Keratinocyte (primary cell): ENCODE results near the gene MT1B. TPM values are rescaled to one million over a fixed set of nuclear protein-coding genes. Genes with fewer than 3 reads are reported as not detected.

Experiments
- DNase-seq: peaks from one replicate; pipeline ENCODE4 v3.0.0-alpha.2; 2011; ENCODE audit warnings: low read depth, missing footprints, low spot score
- FAIRE-seq: peaks from 2 replicates; lab custom pipeline; 2011; peaks lifted over from hg19 to GRCh38; lab: Jason Lieb, UNC
- H2AFZ ChIP-seq: 2 replicates; pipeline ENCODE4 v1.6.0; 2012; ENCODE audit warnings: low read length, control low read depth, inconsistent platforms; ENCODE audit not compliant: control insufficient read depth
- H3K27ac ChIP-seq: 2 replicates; pipeline ENCODE4 v1.5.1; 2011; ENCODE audit warnings: low read length; ENCODE audit not compliant: control insufficient read depth, insufficient read depth
- H3K27me3 ChIP-seq: 3 replicates; pipeline ENCODE4 v1.6.0; 2011; ENCODE audit warnings: low read length; ENCODE audit not compliant: control insufficient read depth, insufficient read depth; ENCODE audit errors: extremely low read depth
- H3K36me3 ChIP-seq, 2 experiments: 2 replicates in 1 of 2; 3 replicates in 1 of 2; pipeline ENCODE4 v1.5.1; 2011; ENCODE audit warnings: low read length in 2 of 2, mild to moderate bottlenecking in 1 of 2; ENCODE audit not compliant: control insufficient read depth in 2 of 2, insufficient read depth in 2 of 2; ENCODE audit errors: extremely low read depth in 1 of 2
- H3K4me1 ChIP-seq: 3 replicates; pipeline ENCODE4 v1.5.1; 2011; ENCODE audit warnings: low read length; ENCODE audit not compliant: control insufficient read depth, insufficient read depth; ENCODE audit errors: extremely low read depth
- H3K4me2 ChIP-seq: 3 replicates; pipeline ENCODE4 v1.6.0; 2011; ENCODE audit warnings: low read depth, low read length; ENCODE audit not compliant: control insufficient read depth, insufficient read depth; ENCODE audit errors: extremely low read depth
- H3K4me3 ChIP-seq, 3 experiments: fragments of 200-600 bp in 1 of 3; sonication (generic) in 1 of 3; 2 replicates in 2 of 3; 3 replicates in 1 of 3; pipeline ENCODE4 v1.5.1; 2011 to 2016; ENCODE audit warnings: low read length in 3 of 3, mild to moderate bottlenecking in 3 of 3, control low read depth in 2 of 3, inconsistent platforms in 1 of 3, low read depth in 1 of 3, mixed read lengths in 1 of 3, mixed run types in 1 of 3, moderate library complexity in 1 of 3; ENCODE audit not compliant: control insufficient read depth in 2 of 3, insufficient read depth in 2 of 3; ENCODE audit errors: extremely low read depth in 1 of 3
- H3K79me2 ChIP-seq: 2 replicates; pipeline ENCODE4 v1.6.0; 2012; ENCODE audit warnings: low read length; ENCODE audit not compliant: control insufficient read depth, insufficient read depth
- H3K9ac ChIP-seq: 3 replicates; pipeline ENCODE4 v1.6.0; 2011; ENCODE audit warnings: low read length; ENCODE audit not compliant: control insufficient read depth, insufficient read depth; ENCODE audit errors: extremely low read depth
- H3K9me1 ChIP-seq: 3 replicates; pipeline ENCODE4 v1.6.0; 2011; ENCODE audit warnings: low read length; ENCODE audit not compliant: control insufficient read depth, insufficient read depth; ENCODE audit errors: extremely low read depth
- H3K9me3 ChIP-seq: 2 replicates; pipeline ENCODE4 v1.5.1; 2012; ENCODE audit warnings: low read depth, low read length; ENCODE audit not compliant: control insufficient read depth
- H4K20me1 ChIP-seq: 3 replicates; pipeline ENCODE4 v1.6.0; 2011; ENCODE audit warnings: low read length; ENCODE audit not compliant: control insufficient read depth, insufficient read depth; ENCODE audit errors: extremely low read depth
- EZH2 ChIP-seq: IDR thresholded peaks from one replicate; pipeline ENCODE4 v1.6.1; 2012; ENCODE audit warnings: inconsistent platforms, mild to moderate bottlenecking, low read length, moderate library complexity
- dilution Hi-C: fragments of 300-500 bp; cut with MboI; formaldehyde crosslinking; loops from one replicate; pipeline ENCODE4 v1.7.0; 2020; ENCODE audit warnings: low sequenced_read_pairs; ENCODE audit not compliant: extremely low pct_ligation_motif_present
- polyA plus RNA-seq, 5 experiments: library from polyadenylated mRNA; depleted of rRNA in 3 of 5; stranded (reverse) in 3 of 5; stranded (forward) in 1 of 5; unstranded in 1 of 5; fragments of >200 nt; gene quantifications; 1 replicate in 1 of 5; 2 replicates in 3 of 5; 3 replicates in 1 of 5; pipeline versions ENCODE4 v1.2.1 to v1.2.3, GENCODE V29; 2011 to 2012; ENCODE audit warnings: missing spikeins in 2 of 5, low read depth in 1 of 5, low replicate concordance in 1 of 5
- TF ChIP-seq, protein P1 (sequence below), 3 experiments: IDR thresholded peaks in 1 of 3; conservative IDR thresholded peaks in 1 of 3; optimal IDR thresholded peaks in 1 of 3; 2 replicates in 2 of 3; 3 replicates in 1 of 3; pipeline versions ENCODE3 to v1.5.1; 2011; ENCODE audit warnings: low read length in 3 of 3, mild to moderate bottlenecking in 3 of 3, moderate library complexity in 2 of 3, control low read depth in 1 of 3, inconsistent platforms in 1 of 3; ENCODE audit not compliant: insufficient read depth in 2 of 3; ENCODE audit errors: extremely low read depth in 1 of 3

Gene MT1B
- polyA plus RNA-seq, 1 donor (not counting 4 experiments of a cell fraction or from before 2014, with no cell fraction given) = not detected

DNA sequence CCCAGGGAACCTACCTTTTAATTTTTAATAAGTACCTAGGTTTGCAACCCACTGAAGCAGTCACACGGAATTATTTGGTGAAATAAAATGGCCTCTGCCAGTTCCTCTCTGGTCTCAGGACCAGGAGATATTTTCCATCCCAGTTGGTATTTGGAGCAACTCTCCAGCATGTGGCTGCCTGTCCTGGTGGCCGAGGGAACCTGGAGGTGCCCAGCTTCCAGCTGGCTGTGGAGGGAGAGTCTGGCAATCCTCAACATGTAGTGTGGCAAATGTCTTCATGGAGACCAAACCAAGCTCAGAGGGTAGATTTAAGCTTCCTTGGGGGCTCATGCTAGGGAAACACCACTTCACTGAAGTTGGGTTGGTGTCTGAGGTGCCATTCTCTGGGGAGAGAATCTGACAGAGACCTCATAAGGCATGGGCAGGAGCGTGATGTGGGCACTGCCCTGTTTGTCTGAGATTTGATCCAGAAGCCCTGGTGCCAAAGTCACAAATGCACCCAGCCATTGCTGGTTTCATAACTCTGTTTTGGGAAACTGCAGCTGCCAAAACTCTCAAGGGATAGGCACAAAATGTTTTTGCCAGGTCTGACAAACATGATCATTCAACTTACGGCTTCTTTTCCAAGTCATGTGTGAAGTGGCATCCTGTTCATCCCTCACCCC lies 33.4 kb downstream of the MT1B start:
- Histone ChIP-seq H3K9ac (no peak overlapping the region), H3K36me3 (peaks cover 0 to 3% of the 10 kb centered on the region in 2 experiments), H3K79me2 (peaks cover 4% of the 10 kb centered on the region), H3K9me1 (no peaks in the 10 kb centered on the region), H2AFZ (peak overlapping the region; percentile 28), H3K4me1 (peaks cover 41% of the 10 kb centered on the region), H4K20me1 (no peaks in the 10 kb centered on the region), H3K4me2 (peak overlapping the region; percentile 9), H3K4me3 (no peak overlapping the region), H3K27ac (no peak overlapping the region), H3K27me3 (no peaks in the 10 kb centered on the region), H3K9me3 (peaks cover 1% of the 10 kb centered on the region)
- dilution Hi-C loops = no loop called here
- no peak for DNase-seq
- FAIRE-seq = peak; percentile 32
- TF ChIP-seq, protein P1, sequence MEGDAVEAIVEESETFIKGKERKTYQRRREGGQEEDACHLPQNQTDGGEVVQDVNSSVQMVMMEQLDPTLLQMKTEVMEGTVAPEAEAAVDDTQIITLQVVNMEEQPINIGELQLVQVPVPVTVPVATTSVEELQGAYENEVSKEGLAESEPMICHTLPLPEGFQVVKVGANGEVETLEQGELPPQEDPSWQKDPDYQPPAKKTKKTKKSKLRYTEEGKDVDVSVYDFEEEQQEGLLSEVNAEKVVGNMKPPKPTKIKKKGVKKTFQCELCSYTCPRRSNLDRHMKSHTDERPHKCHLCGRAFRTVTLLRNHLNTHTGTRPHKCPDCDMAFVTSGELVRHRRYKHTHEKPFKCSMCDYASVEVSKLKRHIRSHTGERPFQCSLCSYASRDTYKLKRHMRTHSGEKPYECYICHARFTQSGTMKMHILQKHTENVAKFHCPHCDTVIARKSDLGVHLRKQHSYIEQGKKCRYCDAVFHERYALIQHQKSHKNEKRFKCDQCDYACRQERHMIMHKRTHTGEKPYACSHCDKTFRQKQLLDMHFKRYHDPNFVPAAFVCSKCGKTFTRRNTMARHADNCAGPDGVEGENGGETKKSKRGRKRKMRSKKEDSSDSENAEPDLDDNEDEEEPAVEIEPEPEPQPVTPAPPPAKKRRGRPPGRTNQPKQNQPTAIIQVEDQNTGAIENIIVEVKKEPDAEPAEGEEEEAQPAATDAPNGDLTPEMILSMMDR (optimal IDR thresholded peaks at IDR 0.05 in 1 of 3, IDR thresholded peaks at IDR 0.05 in 1 of 3, conservative IDR thresholded peaks at IDR 0.05 in 1 of 3; ENCODE audit: extremely low read depth in 1 of 3, insufficient read depth in 2 of 3, low read length in 3 of 3) = no peak
- TF ChIP-seq EZH2 = no peak

DNA sequence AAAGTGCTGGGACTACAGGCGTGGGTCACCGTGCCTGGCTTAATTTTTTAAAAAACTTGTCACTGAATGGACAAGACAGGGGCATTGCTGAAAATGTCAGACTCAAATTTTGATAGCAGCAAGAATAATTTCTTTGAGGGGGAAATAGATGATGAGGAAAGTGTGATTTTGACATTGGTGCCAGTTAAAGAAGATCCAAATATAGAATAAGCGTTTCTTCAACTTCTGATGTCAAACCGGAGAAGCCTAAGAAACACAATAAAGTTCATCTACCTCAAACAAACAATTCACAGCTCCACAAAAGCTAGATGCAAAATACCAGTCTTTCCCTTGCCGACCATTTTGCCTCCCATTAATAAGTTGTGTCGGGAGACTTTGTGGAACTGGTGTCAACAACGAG lies 35.1 kb downstream of the MT1B start:
- H3K4me2 ChIP-seq = no peak overlapping the region
- FAIRE-seq (no peak), DNase-seq (no peak)
- no peak overlapping the region for H3K9ac ChIP-seq
- peaks cover 4% of the 10 kb centered on the region for H3K79me2 ChIP-seq
- no peaks in the 10 kb centered on the region for H3K9me1 ChIP-seq
- no peaks in the 10 kb centered on the region for H3K27me3 ChIP-seq
- H2AFZ ChIP-seq = no peak overlapping the region
- dilution Hi-C loops = no loop called here
- H3K4me3 ChIP-seq = no peak overlapping the region
- H3K36me3 ChIP-seq = peaks cover 0 to 3% of the 10 kb centered on the region in 2 experiments
- peaks cover 1% of the 10 kb centered on the region for H3K9me3 ChIP-seq
- peaks cover 43% of the 10 kb centered on the region for H3K4me1 ChIP-seq
- no peaks in the 10 kb centered on the region for H4K20me1 ChIP-seq
- H3K27ac ChIP-seq = no peak overlapping the region
- no peak for TF ChIP-seq EZH2
- TF ChIP-seq, protein P1 (optimal IDR thresholded peaks at IDR 0.05 in 1 of 3, IDR thresholded peaks at IDR 0.05 in 1 of 3, conservative IDR thresholded peaks at IDR 0.05 in 1 of 3; ENCODE audit: extremely low read depth in 1 of 3, insufficient read depth in 2 of 3, low read length in 3 of 3) = no peak
